Forelimb muscle (tissue), 1 donor: Measurements from ENCODE around the gene CCDC186. TPM values are rescaled to one million over a fixed set of nuclear protein-coding genes. Genes with fewer than 3 reads are reported as not detected.
A peak's percentile ranks its signal among the peaks of the same experiment; 100 is the strongest.

ENCODE experiments used
- DNase-seq: peaks from one replicate; pipeline ENCODE4 v3.0.0-alpha.2; 2013; ENCODE audit warnings: low read depth
- polyA plus RNA-seq: library from polyadenylated mRNA; unstranded; fragments of 120-200 nt; gene quantifications from one replicate; pipeline ENCODE4 v1.2.1, GENCODE V29; 2013; ENCODE audit not compliant: insufficient read length

CCDC186 gene
- polyA plus RNA-seq = 11.9 TPM

DNA sequence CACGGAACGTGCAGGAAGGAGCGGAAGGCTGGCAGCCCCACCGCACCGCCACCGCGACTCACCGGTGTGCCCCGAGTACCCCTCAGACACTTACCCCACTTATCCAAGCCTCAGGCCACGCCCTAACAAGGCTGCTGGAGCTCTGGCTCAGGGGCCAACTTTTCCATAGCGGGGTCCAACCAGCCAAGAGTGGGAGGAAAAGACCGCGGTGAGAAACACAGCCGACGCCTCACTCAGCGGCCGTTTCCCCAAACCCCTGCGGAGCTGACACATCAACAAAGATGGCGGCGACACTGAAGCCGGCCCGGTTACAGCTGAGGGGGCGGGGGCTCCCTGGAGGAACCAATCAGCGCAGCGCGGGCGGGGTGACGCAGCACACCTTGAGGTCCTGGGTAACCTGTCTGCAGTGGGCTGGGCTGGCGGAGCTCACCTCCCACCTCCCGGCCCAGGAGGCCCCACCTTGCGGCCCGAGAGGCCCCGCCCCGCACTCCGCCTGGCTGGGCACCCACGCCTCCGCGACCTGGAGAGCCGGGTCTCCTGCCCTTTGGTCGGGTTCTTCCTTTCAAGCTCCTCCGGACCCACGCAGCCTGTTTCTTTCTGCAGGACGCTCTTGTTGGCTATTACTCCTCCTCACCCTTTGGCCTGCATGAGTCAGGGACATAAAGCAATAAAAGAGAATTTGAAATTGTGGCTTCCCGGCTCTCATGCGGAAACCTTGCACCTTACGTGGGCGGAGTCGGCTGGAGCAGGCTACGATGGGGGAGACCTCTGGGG, at the start of gene CCDC186:
Gene CCDC186, minus strand, starts transcription at position 283 of the 774 bp plus-strand sequence. CDS start 10,935 bp downstream, outside the sequence.
- DNase-seq = peak; percentile 43

DNA sequence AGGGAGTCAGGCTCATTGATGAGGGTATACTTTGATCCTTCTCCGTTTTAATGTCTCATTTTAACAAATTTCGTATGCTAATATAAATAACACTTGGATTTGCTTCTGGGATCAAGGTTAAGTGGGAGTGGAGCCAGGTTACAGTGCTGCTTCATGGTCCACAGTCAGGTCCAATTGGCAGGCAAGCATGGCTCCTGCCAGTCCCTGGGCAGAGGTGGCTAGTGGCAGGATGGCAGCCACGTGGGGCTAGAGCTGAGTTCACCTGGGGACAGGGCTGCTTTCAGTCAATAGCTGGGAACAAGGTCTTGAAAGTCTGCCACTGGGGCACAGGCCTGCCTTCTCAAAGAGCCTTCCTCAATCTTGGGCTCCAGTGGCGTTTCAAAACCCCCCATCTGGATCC, 49.1 kb upstream of the CCDC186 start:
- no peak for DNase-seq

DNA sequence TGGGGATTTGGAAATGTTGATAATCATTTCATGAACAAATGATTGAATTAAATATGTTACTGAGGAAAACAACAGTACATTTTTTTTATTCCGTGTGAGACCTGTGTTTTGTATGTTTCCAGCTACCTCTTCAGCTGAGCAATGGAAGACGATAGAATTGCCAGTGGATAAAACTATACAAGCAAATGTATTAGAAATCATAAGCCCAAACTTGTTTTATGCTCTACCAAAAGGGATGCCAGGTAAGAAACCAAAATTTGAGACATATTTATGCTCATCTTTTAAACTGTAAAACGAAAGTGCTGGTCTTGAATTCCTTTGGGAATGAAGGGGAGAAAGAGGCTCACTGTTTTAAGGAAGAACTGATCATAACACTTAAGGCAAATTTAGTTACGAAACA, 47.2 kb upstream of the CCDC186 start:
- no peak for DNase-seq

DNA sequence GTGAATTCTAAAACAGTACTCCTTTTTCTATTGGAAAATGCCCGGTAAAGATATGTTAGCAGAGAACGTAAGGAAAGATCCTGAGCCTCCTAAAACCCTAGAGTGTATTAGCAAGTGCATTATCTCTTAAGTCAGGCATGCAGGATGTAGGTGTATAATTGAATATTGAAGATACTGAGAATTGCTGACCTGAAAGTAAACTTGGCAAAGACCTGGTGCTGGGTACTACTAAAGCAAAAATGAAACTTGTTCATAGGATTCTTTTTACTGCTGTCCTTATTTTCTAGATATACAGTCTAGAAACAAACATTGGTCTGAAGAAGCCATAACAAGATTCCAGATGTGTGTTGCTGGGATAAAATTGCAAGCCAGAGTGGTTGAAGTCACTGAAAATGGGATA, 46.3 kb upstream of the CCDC186 start:
- DNase-seq = no peak

DNA sequence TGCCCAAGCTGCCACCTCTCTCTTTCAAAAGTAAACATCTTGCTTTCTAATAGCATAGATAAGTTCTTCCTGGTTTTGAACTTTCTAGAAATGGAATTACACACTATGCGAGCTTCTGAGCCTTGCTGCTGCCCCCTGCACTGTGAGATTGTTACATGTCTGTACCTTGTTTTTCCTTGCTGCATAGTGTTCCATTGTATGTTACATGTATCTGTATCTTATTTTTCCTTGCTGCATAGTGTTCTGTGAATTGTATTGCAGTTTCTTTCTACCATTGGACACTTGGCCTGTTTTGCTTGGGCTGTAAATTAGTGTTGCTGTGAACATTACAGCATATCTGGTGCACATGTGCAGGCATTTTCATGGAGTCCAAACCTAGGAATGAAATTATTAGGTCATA, 41.0 kb upstream of the CCDC186 start:
- no peak for DNase-seq

DNA sequence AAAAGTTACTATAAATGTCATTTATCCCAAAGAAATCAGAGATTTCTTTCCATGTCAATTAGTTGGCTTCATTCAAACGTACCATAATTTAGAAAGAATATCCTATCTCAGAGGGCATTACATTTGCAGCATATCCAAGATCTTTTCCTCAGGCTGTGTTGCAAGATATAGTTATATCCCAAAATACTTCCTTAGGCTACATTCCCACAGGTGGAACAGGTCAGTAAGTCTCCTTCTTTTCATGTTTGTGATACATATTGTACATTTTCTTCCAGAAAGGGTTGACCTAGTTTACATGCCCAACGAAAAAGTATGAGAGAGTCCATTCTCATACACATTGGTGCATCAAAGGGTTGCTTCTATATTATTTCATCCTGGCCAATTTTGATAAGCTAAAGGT, 38.1 kb upstream of the CCDC186 start:
- DNase-seq = no peak

DNA sequence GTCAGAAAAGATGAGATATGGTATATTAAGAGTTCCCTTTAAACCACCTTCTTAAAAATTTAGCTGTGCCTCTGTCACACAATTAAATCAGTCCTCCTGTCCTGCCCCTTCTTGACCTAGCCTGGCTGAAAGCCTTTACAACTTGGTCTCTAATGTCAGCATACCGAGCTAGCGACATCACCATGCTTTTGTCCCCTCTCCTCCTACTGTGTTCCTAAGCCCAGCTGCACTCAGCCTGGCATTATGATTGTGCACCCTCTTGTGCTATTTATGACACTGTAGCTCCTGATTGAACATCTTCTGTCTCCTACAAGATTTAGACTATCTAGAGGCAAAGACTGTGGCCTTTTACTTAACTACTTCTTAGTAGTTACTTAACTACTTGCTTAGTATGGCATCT, 34.3 kb upstream of the CCDC186 start:
- no peak for DNase-seq

DNA sequence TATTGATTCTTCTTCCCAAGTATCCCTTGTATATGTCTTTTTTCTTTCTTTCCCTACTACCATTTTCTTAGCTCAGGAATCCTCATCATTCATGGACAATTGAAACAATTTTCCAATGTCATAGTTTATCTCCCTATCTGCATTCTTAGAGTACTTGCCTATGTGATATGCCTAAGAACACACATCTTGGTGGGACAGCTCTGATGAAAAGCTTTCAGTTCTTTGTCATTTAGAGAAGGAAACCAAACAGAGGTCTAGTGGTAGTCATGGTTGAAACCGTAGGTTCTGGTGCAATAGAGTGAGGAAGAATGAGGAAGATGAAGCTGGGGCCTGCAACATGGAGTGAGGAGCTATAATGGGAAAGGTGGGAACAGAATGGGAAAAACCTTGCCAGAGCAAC, 33.3 kb upstream of the CCDC186 start:
- DNase-seq = no peak

DNA sequence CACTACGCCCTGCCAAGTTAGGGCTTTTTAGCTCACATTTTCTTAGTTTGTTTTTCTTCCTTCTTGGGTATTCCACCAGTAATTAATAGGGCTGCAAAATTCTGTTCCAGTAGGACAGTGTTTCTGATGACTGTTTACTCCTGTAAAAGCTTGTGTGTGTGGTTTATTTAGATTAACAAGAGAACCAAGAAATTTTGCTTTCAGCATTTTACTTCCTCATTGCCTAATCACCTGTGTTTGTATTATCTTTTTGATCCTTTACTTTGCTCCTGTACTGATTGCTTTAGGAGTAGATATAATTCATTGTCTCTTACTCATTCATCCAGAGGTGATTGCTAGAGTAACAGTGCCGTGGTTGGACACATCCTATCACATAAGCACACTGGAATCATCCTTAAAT, 32.9 kb upstream of the CCDC186 start:
- no peak for DNase-seq

DNA sequence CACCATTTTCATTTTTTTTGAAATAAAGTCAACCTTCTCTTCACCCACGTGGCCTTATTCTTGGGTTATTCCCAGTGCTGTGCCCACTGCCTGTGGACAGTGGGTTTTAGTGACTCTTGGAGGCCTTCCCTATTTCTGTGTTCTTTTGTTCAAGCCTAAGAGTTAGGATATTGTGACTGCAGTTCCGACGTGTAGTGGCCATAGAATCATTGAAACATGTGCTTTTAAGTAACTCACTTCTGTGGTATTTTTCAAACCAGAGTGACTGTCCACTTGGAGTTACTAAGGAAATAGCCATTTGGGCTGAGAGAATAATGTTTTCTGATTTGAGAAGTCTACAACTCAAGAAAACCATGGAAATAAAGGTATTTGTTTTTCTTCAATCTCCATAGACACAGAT, 28.8 kb upstream of the CCDC186 start:
- no peak for DNase-seq

DNA sequence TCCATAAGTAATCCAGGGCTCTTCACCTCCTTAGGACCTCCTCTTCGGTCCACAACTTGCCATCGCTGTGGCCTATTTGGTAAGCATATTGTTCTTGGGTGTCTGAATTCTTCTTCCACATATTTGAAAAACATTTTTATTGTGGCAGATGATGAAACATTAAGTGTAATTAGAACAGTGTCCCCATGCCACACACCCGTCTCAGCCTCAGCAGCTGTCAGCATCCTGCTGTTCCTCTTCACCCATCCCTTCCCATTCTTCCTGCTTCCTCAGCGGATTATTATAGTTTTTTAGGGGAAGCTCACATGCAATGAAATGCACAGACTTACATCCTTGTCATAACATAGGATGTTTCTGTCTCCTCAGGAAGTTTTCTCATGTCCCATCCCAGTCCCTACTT, 25.2 kb upstream of the CCDC186 start:
- no peak for DNase-seq

DNA sequence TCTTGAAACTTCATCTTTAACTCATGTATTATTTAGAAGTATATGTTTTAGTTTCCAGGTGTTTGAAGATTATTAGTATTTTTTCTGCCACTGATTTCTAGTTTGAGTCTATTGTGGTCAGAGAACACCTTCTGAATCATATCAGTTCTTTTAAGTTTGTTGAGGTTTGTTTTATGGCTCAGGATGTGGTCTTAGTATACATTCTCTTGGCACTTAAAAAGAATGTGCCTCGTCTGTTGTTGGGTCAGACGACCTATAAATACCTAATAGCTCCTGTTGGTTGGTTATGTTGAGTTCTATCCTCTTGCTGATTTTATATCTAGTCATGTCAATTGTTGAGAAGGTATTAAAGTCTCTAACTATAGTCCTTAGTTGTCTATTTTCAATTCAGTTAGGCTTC, 21.1 kb upstream of the CCDC186 start:
- no peak for DNase-seq

DNA sequence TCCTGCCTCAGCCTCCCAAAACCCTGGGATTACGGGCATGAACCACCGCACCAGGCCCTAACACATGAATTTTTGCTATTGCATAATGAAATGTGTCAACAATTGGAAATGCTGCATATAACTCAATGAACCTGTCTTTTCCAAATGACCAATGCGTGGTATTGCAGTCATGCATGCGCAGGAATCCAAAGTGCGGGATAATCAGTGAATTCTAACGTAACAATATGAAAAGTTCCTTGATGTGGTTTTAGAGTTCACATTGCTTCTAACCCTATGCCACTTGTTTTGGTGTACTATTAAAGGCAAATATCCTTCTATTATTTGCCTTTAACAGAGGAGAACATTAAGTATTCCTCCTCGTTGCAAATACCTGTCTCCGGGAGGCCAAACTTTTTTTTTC, 15.7 kb upstream of the CCDC186 start:
- DNase-seq = no peak

DNA sequence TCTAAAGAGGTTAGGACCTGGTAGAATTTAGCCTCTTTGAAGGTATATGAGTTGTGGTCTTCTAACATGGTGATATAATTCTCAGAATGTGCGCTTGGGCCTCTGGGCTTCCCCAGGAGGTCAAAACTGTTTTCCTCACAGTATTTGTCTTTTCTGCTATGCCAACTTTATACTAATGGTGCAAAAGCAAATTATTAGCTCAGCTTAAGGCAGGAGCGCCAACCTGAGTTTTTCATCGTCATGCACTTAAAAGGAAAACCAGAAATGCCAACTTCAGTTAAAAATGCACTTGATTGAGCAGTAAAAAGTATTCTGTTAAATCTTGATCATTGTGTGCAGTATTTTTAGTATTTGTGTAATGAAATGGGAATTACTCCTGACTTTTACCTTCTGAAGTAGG, 14.9 kb upstream of the CCDC186 start:
- DNase-seq = no peak

DNA sequence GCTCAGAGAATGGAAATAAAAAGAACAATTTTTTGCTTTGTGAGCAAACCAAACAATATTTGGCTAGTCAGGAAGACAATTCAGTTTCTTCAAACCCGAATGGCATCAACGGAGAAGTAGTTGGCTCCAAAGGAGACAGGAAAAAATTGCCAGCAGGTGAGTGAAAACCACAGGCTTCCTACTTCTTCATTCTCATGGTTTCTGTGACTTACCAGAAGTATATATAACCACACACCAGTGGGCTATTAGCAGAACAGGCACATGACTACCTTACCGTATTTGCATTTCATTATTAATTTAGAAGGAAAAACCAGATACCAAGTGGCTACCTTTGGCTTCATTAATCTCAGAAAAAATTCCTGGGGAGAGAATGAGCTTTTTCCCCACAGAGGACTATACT, 14.0 kb upstream of the CCDC186 start:
- no peak for DNase-seq

DNA sequence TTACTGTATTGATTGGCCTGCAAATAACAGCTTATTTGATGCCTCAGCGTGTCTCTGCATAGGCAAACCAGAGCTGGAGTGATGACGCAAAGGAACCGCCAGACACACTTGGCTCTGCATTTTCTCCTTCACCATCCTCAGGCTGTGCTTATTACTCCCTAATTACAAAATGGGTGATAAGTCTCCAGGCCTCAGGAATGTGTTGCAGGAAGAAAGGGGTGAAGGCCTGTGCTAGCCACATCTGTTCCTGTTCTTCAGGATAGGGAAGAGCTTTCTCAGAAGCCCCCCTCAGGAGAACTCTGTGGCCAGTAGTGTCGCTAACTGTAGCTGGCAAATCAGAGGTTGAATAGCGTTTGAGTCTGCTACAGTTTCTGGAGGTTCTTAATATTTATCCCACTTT, 10.3 kb upstream of the CCDC186 start:
- no peak for DNase-seq

DNA sequence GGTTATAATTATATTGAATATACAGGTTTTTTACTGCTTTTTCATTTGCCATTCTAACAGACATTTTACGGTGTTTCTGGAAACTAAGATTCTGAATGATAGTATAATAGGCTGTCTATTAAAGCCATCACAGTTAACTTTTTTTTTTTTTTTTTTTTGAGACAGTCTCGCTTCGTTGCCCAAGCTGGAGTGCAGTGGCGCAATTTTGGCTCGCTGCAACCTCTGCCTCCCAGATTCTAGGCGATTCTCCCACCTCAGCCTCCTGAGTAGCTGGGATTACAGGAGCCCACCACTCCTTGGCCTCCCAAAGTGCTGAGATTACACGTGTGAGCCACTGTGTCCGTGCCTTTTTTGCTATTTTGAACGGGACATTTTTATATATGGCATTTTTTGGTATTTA, 9.6 kb upstream of the CCDC186 start:
- no peak for DNase-seq

DNA sequence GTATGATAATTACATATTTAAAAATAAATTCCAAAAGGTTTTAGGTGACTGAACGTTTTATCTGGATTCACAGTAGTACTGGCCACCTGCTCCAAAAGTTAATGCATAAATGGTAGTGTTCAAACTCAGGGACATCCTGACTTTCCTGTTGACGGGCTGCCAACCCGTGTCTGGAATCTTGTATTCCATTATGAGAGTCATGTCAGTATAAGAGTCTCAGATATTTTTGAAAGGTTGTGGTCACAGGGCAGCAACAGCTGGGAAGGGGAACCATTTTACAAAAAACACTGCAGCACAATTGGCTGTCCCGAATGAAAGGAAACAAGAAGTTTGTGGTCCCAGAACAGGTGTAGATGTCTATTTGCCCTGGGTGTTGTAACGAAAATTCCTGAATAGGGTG, 8.0 kb upstream of the CCDC186 start:
- DNase-seq = no peak

DNA sequence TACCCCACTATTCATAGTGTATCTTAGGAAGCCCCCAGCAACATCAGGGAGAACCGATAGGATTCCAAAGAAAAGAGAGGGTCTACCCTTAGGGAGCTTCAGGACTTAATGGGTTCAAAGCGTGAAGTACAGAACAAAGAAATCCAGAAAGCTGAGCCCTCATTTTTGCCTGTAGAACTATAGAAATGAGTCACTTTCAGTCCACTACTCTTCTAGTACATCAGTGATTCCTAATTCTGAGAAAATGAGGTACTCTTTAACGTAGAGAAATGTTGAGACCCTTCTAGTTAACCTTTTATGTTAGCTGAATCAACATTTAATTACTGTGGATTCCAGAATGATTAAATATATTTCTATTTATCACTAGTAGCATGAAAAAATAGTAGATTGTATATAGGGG, 6.9 kb upstream of the CCDC186 start:
- no peak for DNase-seq

DNA sequence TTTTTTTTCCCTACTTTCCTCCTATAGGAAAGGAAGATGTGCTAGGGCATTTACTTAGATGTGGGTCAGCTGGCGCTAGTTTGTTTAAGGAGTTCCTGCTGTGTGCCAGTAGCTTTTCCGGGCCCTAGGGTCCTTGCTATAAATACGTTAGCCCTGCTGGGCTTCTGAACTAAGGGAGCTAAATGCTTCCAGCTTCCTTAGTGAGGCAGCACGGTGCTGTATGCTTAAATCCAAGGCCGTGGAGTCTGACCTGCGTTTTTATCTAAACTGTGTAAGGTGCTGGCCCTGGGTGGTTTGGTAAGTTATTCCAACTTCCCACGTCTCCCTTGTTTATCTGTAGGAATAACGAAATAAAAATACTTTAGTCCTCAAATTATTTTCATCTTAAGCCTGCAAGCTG, 5.7 kb upstream of the CCDC186 start:
- no peak for DNase-seq

DNA sequence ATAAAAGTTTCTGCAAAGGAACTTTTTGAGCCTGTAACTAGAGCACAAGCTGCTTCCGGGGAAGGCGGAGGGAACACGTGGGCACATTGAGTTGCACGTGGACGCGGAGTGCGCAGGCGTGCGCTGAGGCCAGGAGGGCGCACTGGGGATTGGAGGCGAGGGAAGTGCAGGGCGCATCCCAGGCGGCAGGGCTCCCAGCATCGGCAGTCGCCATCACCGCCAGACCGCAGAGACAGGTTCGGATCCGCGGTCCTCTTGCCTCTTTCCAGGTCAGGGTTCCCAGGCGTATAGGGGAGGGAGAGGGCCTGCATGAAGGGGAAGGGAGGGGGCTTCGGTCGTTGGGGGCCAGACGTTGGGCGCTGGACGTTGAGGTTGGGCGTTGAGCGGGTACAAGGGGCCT, 5.1 kb upstream of the CCDC186 start, which contains the start of gene TDRD1:
Gene TDRD1, plus strand, starts transcription at position 206 of the 400 bp plus-strand sequence. CDS start 8,479 bp downstream, outside the sequence.
- no peak for DNase-seq

DNA sequence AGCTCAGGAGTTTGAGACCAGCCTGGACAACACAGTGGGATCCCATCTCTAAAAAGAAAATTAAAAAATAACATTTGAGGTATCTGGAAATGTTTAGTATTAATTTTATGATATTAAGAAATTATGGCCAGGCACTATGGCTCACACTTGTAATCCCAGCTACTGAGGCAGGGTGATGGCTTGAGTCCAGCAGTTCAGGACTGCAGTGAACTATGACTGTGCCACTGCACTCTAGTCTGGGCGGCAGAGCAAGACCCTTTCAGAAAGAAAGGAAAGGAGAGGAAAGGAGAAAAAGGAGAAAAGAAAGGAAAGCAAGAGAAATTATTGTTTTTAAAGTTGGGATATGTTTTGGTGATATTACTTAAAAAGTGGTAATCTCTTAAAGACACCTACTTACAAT, 2.5 kb upstream of the CCDC186 start:
- DNase-seq = no peak

DNA sequence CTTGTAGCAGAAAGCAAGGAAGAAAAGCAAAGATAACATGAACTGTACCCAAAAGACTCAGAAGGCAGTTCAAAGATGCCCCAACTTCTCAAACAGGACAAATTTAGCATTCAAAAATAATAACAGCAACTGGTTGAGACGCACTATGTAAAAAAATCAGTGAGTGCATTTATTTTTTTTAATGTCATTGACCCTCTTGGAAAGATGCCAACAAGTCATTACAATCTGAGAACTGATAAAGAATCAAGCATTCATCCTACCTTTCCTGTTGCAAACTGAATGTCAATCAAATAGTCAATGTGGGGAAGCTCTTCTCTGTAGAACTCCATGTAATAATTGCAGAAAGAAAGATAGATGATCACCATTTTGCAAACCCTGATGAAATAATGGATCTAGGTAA, 1.7 kb upstream of the CCDC186 start:
- DNase-seq = no peak

DNA sequence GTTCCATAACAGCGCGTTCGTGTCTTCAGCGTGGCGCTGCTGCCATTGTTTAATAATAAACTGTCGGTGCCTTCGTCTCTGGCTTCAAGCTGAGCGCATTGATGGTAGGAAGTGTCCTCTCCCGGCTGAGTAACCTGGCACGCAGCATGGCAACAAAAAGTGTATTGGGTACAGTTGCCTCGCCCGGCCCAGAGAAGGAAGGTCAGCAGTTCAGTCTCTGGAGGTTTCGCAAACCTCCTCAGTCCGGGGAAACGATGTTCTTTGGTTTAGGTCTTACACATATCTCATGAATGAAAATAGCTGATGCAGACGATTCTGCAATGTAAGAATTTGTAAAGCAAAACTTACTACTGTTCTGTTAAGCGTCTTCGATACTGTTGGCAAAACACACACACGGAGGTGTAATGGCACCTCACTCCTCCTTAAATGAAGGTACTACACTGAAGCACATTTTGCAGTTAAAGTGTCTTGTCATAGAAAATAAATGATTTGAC, 739 bp upstream of the CCDC186 start:
- no peak for DNase-seq
